Measurements from ENCODE around the gene LIFR. TPM values are rescaled to one million over a fixed set of nuclear protein-coding genes. Genes with fewer than 3 reads are reported as not detected.

Gene LIFR
- total RNA-seq, 1 experiment from 2014 or later, result 7.8 TPM

GRCh38 chr5:38494763-38495162 lies 61.7 kb downstream of the LIFR start:
- no CpG with 5 or more reads among the region's 7 CpGs for WGBS (ENCODE audit: extremely low coverage, insufficient read length, low lambda C conversion rate)
- Histone ChIP-seq H3K23me2 (ENCODE audit: insufficient read length, low read depth, low read length, poor library complexity, severe bottlenecking) (no peaks in the 10 kb centered on the region), H3K79me2 (ENCODE audit: insufficient read depth, low read length) (no peaks in the 10 kb centered on the region), H2BK12ac (ENCODE audit: insufficient read length, low read depth, low read length) (no peak overlapping the region), H3K14ac (ENCODE audit: insufficient read depth, low read length) (no peak overlapping the region), H2BK15ac (ENCODE audit: low read depth, low read length) (no peak overlapping the region), H3K27me3 (ENCODE audit: insufficient read depth, low read length) (no peaks in the 10 kb centered on the region), H4K8ac (replicated peaks; ENCODE audit: insufficient read length, low read depth, low read length) (no peak overlapping the region), H2BK120ac (ENCODE audit: low read depth, low read length, poor library complexity, severe bottlenecking) (no peak overlapping the region), H3T11ph (ENCODE audit: low read length) (no peak overlapping the region), H3K23ac (ENCODE audit: insufficient read length, low read depth, low read length) (no peak overlapping the region), H3K56ac (ENCODE audit: insufficient read length, low read depth, low read length) (no peak overlapping the region), H2BK20ac (ENCODE audit: low read depth, low read length, poor library complexity, severe bottlenecking) (no peak overlapping the region), H3K27ac (ENCODE audit: insufficient read length, low read depth, low read length) (no peak overlapping the region), H4K91ac (ENCODE audit: insufficient read length, low read depth, low read length) (no peak overlapping the region), H3K9me3 (ENCODE audit: control insufficient read depth, low read depth, low read length) (no peaks in the 10 kb centered on the region), H4K5ac (ENCODE audit: insufficient read length, low read depth, low read length) (no peak overlapping the region), H2BK5ac (ENCODE audit: insufficient read length, low read length) (no peak overlapping the region), H3K4ac (ENCODE audit: low read depth, low read length) (no peak overlapping the region), H3K18ac (ENCODE audit: insufficient read length, low read depth, low read length) (no peak overlapping the region), H3K4me2 (ENCODE audit: insufficient read depth, insufficient read length, low read length) (no peak overlapping the region), H3K9ac (ENCODE audit: extremely low read depth, insufficient read length, low read length) (no peak overlapping the region), H2AFZ (ENCODE audit: low read length) (no peak overlapping the region), H2AK5ac (ENCODE audit: insufficient read length, low read length) (no peak overlapping the region), H3K79me1 (ENCODE audit: insufficient read depth, low read depth, low read length, poor library complexity, severe bottlenecking) (no peaks in the 10 kb centered on the region), H3K4me1 (ENCODE audit: insufficient read depth, low read length) (no peaks in the 10 kb centered on the region; the same call in 1 of the 2 replicates), H4K20me1 (ENCODE audit: control insufficient read depth, insufficient read depth, insufficient read length) (no peaks in the 10 kb centered on the region)
- H3K27ac Mint-ChIP-seq, result no peak overlapping the region; a peak in 1 of 7 replicates
- no peaks in the 10 kb centered on the region for H3K27me3 Mint-ChIP-seq (ENCODE audit: low read depth)
- no peak overlapping the region for H3K4me3 Mint-ChIP-seq
- H3K4me1 Mint-ChIP-seq, result no peaks in the 10 kb centered on the region
- TF ChIP-seq CTCF (conservative IDR thresholded peaks at IDR 0.05), result no peak
- no peak for DNase-seq
- no peaks in the 10 kb centered on the region for H3K9me3 Mint-ChIP-seq
- peaks cover 0 to 3% (median 0%) of the 10 kb centered on the region in 3 experiments; a peak in 2 of 7 replicates for H3K36me3 Mint-ChIP-seq (ENCODE audit: insufficient read depth in 1 of 3, low read depth in 3 of 3)

Measured in H9 (cell line).